Astrocyte of the cerebellum (primary cell): Measurements from ENCODE around the gene TEX22.

Experiments used
- DNase-seq: peaks from one replicate; pipeline ENCODE4 v3.0.0-alpha.2; 2011; ENCODE audit warnings: low read depth
- H3K4me3 ChIP-seq: 2 replicates; pipeline ENCODE4 v1.5.1; 2011; ENCODE audit warnings: mild to moderate bottlenecking, low read depth, low read length, moderate library complexity
- CTCF ChIP-seq: IDR thresholded peaks from 2 replicates; pipeline ENCODE4 v1.5.1; 2012; ENCODE audit warnings: low read length, low read depth, moderate library complexity, mild to moderate bottlenecking; ENCODE audit errors: missing control alignments
- in situ Hi-C: cut with HindIII; loops from 2 replicates; pipeline ENCODE4 v1.10.0; 2017; ENCODE audit warnings: low sequenced_read_pairs

TEX22 gene

GRCh38 chr14:105455766-105456660 lies 57.7 kb downstream of the TEX22 start:
- DNase-seq = no peak
- TF ChIP-seq CTCF = no peak
- H3K4me3 ChIP-seq = no peak overlapping the region
- in situ Hi-C loops = no loop called here

- no peak overlapping the region for H3K4me3 ChIP-seq
- in situ Hi-C loops = no loop called here
Measured at GRCh38 chr14:105456736-105457617, 58.6 kb downstream of the TEX22 start.

DNA sequence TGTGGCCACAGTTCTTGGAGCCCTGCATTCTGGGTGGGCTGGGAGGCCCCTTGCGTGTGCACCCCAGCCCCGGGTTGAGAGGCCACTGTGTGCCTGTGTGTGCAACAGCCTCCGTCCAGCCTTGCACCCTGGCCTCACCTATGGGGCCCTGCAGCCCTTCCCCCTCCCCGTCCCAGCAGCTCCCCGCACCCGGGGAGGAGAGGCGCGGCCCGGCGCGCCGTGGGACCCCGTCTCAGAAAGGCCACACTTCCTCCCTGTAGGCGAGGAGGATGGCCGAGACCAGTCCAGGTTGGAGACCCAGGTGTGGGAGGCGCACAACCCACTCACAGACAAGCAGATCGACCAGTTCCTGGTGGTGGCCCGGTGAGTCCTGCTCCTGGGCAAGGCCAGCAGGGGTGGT lies 59.7 kb downstream of the TEX22 start:
- no peak overlapping the region for H3K4me3 ChIP-seq
- in situ Hi-C loops = no loop called here
- no peak for TF ChIP-seq CTCF
- no peak for DNase-seq

More at GRCh38 chr14:105456736-105457617, 58.6 kb downstream of the TEX22 start:
- TF ChIP-seq CTCF = no peak
- DNase-seq = no peak

DNA sequence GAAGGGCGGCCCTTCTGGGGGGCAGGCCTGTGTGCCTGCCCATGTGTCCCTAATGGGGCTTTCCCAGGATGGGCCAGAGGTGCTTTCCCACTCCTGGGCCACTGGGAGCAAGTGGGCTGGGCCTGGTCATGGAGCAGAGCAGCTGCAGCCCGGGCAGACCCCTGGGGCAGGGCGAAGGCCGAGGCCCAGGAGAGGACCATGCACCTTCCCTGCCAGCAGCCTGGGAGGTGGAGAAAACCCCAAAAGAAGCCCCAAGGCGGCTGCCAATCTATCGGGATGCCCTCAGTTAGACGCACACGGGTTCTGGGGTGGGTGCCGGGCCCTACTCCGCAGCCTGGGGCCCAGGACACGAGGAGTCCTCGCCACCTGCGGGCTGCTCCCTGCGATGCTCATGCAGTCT lies 60.2 kb downstream of the TEX22 start:
- in situ Hi-C loops = no loop called here
- DNase-seq = no peak
- no peak for TF ChIP-seq CTCF
- H3K4me3 ChIP-seq = no peak overlapping the region

GRCh38 chr14:105460116-105460515 lies 61.8 kb downstream of the TEX22 start:
- H3K4me3 ChIP-seq = no peak overlapping the region
- no peak for TF ChIP-seq CTCF
- in situ Hi-C loops = no loop called here
- no peak for DNase-seq

DNA sequence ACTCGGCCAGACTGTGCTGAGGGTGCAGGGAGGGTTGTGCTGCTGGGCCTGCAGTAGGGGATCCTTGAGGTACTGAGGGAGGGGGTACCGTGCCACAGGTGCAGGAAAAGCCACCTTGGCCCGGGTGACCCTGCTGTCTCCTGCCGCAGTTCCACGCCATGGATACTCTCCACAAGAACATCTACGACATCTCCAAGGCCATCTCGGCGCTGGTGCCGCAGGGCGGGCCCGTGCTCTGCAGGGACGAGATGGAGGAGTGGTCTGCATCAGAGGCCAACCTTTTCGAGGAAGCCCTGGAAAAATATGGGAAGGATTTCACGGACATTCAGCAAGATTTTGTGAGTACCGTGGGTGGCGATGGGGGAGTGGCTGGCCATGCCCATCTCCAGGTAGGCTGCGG lies 62.3 kb downstream of the TEX22 start:
- DNase-seq = no peak
- in situ Hi-C loops = no loop called here
- no peak overlapping the region for H3K4me3 ChIP-seq
- TF ChIP-seq CTCF = no peak
